ENCODE results near the gene RELB.

The RELB gene

DNA sequence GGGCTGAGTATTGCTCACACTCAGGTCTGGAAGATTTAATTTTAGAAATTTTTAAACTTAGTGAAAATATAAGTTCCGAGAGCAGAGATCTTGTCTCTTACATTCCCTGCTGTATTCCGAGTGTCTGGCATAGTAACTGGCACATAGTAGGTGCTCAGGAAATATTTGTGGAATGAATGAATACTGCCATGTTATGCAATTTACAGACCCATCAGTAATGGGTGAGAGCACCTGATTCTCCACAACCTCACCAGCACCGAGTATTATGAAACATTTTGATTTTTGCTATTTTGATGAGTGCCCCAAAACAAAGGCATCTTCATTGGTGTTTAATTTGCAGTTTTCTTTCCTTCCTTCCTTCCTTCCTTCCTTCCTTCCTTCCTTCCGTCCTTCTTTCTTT lies 21.8 kb downstream of the RELB start:
- no peak for DNase-seq

GRCh38 chr19:45025264-45025663 lies 24.0 kb downstream of the RELB start:
- DNase-seq = no peak

DNA sequence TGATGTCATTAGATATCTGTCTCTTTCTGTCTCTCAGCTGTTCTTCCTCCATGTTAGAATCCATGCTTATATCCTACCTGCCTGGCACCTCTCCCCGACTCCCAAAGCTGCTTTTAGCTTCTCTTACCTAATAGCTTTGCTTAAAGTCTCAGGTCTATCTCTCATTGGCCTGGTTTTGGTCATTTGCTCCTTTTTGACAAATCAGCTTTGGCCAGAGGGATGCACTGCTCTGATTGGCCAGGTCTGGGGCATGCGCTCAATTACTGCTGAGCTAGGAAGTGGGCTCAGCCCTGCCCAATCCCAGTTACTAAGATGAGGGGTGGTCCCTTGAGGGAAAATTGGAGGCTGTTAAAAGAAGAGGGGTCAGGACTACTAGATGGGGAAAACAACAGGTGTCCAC lies 26.1 kb downstream of the RELB start:
- no peak for DNase-seq

DNA sequence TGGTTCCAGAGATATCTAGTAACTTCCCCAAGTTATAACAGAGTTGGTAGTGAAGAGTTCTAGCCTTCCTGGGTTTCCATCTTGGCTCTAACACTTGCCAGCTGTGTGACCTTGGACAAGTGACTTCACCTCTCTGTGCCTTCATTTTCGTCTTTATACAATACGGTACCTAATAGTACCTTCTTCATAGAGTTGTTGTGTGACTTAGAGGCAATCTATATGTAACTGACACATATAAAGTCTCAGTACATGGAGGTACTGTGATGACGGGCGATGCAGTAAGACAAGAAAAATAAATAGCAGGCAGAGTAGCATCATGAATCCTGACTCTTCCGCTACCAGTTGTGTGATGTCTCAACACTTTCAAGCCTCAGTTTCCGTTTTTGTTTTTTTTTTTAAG lies 29.6 kb downstream of the RELB start:
- DNase-seq = no peak

DNA sequence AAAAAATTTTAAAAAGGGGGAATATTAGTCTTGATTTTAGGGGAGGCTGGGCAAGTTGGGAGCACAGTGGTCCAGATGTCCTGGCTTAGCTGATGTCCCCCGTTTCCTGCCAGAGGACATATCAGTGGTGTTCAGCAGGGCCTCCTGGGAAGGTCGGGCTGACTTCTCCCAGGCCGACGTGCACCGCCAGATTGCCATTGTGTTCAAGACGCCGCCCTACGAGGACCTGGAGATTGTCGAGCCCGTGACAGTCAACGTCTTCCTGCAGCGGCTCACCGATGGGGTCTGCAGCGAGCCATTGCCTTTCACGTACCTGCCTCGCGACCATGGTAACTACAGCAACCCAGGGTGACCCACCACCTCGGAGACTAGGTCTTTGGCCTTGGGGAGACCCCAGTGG lies 31.2 kb downstream of the RELB start:
- DNase-seq = no peak

- DNase-seq = no peak
These were observed 34.5 kb downstream of the RELB start for GRCh38 chr19:45035755-45036154.

GRCh38 chr19:45037393-45038169 lies 36.3 kb downstream of the RELB start:
- no peak for DNase-seq

DNA sequence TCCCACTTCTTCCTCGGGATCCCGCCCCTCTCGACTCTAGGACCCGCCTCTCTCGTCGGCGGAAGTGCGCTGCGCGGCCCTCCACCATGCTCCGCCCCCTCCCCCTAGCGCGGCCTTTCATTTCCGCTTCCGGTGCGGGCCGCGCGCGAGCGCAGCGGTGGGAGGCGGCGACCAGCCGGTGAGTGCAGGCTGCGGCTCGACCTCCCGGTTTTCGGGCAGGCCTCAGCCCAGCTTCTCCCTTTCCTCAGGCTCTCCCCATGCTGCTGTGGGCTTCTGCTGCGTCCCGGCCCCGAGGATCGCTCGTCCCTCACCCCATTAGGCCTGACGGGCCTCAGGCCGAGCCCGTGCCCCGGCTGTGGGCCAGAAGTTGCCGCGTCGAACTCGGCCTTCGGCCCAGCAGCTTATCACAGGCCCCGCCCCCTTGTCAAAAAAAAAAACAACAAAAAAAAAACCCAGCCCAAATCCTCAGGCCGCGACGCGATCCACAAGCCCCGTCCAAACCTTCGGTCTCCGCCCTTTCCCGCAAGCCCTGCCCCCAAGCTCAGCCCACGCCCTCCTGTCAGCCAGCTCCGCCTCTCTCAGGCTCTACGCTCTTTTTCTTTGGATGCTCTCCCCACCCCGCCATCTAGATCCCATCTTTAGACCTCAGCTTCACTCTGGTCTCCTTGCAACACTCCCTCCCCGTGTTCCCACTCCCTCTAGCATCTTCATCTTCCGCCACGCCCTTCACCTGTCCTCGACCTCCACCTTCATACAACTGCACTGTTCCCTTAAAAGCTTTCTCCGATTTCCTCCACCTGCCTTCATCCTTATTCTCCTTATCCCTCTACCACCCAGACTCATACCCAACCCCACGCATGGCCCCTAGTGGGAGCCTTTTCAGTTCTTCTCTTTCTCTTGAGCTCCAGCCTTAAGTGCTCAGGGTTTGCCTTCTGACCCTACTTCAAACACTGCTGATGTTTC lies 37.9 kb downstream of the RELB start, which contains the start of gene CLASRP:
TSS of gene CLASRP (plus strand) at position 115 of the 963 bp plus-strand sequence. CDS start 1,168 bp downstream, outside the sequence.
- DNase-seq = peak; percentile 85

- DNase-seq = no peak
These were observed 39.0 kb downstream of the RELB start for GRCh38 chr19:45040059-45040771.

DNA sequence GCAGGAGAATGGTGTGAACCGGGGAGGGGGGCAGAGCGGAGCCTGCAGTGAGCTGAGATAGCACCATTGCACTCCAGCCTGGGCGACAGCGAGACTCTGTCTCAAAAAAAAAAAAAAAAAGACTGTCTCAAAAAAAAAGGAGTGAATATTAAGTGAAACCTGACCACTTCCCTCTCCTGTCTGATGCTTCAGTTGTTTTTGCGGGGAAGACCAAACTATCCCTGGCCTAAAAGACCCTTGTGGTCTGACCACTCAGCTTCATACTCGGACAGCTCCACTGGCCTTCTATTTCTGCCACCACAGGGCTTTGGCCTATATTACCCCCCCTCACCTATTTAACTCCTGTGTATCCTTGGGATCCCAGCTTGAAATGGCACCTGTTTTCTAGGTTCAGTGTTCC lies 39.9 kb downstream of the RELB start:
- no peak for DNase-seq

DNA sequence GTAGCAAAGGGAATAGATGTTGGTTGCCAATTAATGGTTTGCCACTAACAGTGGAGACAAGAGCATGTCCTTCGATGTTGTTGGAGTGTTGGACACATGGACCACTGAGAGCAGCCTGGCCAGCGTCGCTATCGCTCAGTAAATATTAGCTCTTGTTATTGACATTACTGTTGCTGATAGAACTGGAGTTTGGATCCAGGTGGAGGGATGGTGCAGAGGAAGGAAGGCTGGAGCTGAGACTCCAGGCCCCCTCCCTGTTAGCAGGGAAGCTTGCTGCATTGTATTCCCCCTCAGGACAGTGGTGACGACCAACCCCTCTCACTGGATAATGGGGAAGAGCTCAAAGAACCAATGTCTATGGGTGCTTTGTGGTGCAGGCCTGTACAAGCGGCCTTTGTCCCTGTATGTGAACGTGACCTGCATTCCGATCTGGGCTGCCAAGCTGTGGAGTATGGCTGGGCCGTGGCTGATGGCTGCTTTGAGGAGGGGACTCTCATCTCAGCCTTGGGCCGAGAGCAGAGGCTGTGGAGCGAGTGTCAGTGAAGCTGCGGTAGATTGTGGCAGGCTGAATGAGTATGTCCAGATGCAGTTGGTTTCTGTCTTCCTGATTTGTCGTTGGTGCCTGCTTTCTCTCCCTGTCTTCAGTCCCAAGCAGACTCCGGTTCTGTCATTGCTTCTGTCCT lies 44.5 kb downstream of the RELB start:
- no peak for DNase-seq

DNA sequence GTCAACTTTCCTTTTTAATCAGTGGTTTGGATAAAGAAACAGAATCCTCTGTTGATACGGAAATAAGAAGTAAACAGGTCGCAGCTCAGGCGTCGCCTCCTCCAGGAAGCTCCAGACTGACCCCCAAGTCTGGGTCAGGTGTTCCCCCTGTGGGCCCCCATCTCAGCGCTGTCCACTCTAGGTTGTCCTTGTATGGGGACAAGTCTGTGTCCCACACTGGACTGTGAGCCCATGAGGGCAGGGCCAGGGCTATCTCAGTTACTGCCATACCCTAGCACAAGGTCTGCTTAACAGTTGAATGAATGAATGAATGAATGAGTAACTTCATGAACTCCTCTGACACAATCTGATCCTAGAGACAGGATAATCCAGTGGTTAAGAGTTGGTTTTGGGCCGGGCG lies 45.1 kb downstream of the RELB start:
- DNase-seq = no peak

DNA sequence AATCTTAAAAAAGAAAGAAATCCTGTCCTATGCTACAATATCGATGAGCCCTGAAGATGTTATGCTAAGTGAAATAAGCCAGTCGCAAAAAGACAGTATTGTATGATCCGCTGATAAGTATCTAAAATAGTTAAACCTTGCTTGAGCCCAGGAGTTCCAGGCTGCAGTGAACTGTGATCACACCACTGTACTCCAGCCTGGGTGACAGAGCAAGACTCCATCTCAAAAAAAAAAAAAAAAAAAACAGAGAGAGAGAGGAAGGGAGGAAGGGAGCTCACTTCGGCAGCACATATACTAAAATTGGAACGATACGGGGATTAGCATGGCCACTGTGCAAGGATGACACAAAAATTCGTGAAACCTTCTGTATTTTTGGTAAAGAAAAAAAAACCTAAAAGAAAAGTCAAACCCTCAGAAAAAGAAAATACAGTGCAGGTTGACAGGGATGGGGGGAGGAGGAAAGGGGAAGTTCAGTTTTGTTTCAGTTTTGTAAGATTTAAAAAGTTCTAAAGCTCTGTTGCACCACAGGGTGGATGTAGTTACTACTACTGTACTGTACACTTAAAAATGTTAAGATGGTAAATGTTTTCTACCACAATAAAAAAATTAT lies 46.0 kb downstream of the RELB start:
- DNase-seq = no peak

DNA sequence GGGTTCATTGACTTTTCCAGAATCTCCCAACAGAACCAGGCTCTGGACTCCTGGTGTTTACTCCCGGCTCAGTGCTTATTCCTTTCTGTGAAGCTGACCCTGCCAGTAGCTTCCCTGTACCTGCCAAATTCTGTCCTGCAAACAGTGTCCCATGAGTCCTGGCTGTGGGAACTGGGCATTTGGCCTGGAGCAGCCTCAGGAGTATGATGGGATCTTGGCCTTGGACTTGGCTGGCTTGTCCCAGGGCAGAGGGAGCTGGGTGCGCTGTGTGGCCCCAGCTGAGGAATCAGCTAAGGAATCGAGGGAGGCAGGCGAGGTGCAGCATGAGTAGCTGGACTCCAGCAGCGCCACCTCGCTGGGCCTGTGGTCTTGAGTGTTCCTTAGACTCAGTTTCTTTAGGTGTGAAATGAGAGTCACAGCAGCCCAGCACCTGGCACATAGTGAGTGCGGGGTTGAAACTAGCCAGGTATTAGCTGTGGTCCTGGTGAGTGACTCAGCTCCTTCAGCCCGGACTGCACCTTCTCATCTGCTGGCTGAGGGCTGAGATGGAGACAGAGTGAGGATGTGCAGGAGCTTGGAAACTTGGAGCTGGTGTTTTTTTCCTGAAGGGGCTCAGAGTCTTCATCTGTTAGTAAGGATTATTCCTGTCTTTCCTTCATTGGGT lies 47.9 kb downstream of the RELB start:
- no peak for DNase-seq

DNA sequence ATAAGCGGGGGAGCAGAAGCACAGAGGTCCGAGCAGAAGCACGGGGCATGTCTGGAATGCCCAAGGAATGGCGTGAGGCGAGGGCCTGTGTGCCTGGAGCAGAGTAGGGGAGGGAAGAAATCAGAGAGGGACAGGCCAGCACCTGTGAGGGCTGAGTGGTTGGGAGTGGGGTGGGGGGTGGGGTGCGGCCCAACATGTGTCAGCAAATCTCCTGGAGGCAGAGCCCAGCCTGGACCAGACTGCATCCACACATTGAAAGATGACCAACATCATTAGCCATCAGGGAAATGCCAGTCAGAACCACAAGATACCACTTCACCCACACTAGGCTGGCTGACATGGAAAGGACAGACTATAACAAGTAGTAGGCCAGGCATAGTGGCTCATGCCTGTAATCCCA lies 48.8 kb downstream of the RELB start:
- DNase-seq = no peak

DNA sequence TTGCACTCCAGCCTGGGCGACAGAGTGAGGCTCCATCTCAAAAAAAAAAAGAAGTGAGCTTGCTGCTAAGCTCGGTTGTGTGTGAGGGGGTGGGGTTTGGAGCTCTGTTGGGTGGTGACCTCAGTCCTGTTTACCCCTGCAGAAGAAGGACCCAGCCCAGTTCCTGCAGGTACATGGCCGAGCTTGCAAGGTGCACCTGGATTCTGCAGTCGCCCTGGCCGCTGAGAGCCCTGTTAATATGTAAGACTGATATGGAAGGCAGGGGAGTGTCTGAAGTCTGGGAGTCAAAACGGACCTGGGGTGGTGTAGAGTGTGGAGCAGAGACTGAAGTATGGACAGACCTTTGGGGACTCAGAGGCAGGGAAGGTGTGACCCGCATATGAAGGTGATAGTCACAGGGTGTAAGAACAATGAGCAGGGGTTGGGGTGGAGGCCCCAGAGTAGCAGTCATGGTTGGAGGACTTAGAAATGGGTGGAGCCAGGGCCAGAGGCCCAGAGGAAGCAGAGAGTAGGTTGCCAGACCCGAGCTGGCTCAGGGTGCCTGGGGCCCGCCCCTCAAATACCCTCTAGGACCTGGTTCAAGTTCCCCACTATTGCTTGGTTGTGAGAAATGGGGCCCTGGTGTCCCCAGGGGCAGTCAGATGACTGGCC lies 50.8 kb downstream of the RELB start:
- no peak for DNase-seq

- DNase-seq = no peak
These were observed 55.6 kb downstream of the RELB start for GRCh38 chr19:45056831-45057230.

GRCh38 chr19:45057444-45057843 lies 56.2 kb downstream of the RELB start:
- DNase-seq = no peak

- no peak for DNase-seq
These were observed 57.4 kb downstream of the RELB start for GRCh38 chr19:45058622-45059159.

DNA sequence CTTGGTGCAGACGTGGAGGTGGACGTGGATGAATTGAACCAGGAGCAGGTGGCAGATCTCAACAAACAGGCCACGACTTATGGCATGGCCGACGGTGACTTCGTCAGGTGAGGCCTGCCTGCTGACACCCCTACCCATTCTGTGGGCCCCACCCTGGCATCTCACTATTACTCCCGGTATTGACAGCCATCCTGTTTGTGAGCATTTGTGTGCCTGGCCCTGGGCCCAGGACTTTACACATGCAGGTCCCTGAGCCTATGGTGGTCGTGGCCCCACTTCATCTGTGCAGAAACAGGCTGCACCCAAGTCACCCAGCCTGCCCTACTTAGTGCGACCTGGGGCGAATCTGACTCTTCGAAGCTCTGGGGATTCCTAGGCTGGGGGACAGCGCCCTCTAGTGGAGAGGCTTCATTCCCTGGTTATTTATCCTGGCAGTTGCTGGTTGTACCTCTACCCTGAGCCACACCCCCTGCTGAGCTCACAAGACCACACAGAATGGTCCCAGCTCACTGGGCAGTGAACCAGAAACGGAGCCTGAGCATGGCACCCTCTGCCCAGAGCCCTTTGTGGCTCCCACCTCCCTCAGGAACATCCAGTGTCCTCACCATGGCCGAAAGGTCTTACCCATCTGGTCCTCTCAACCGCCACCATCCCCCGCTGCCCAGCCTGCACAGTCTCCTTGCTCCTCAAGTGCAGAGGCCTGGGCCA lies 58.1 kb downstream of the RELB start:
- peak; percentile 59 for DNase-seq

All from fibroblast of upper back skin (primary cell).